Mucosa of rectum (tissue), 2 donors: ENCODE results near the gene MYH13.

Experiments
- H3K27ac ChIP-seq, 2 donors: one replicate each; pipeline ENCODE4 v1.7.0; 2013; ENCODE audit warnings: inconsistent platforms in 2 of 2, low read depth in 2 of 2, low read length in 2 of 2
- H3K27me3 ChIP-seq, 2 donors: one replicate each; pipeline ENCODE4 v1.7.0; 2013; ENCODE audit warnings: low read length in 2 of 2; ENCODE audit not compliant: control insufficient read depth in 2 of 2, insufficient read depth in 2 of 2
- H3K36me3 ChIP-seq, 2 donors: one replicate each; pipeline ENCODE4 v1.7.0; 2013; ENCODE audit warnings: low read length in 2 of 2; ENCODE audit not compliant: control insufficient read depth in 2 of 2, insufficient read depth in 2 of 2
- H3K4me1 ChIP-seq, 2 donors: one replicate each; pipeline ENCODE4 v1.7.0; 2013; ENCODE audit warnings: low read length in 2 of 2, mild to moderate bottlenecking in 1 of 2; ENCODE audit not compliant: control insufficient read depth in 2 of 2, insufficient read depth in 2 of 2
- H3K4me3 ChIP-seq, 2 donors: one replicate each; pipeline ENCODE4 v1.7.0; 2013; ENCODE audit warnings: low read length in 2 of 2
- H3K9ac ChIP-seq, 2 donors: one replicate each; pipeline ENCODE4 v1.7.0; 2013; ENCODE audit warnings: low read length in 2 of 2, low read depth in 1 of 2, mild to moderate bottlenecking in 1 of 2
- H3K9me3 ChIP-seq, 2 donors: one replicate each; pipeline ENCODE4 v1.7.0; 2013; ENCODE audit warnings: low read length in 2 of 2; ENCODE audit not compliant: control insufficient read depth in 2 of 2
- donor health status: healthy.
- donor health status: Normal muscosa, but diverticular disease.

MYH13 gene

GRCh38 chr17:10290041-10290440 lies 82.8 kb downstream of the MYH13 start:
- Histone ChIP-seq H3K9ac (no peak overlapping the region), H3K27ac (no peak overlapping the region), H3K36me3 (no peaks in the 10 kb centered on the region), H3K4me1 (no peaks in the 10 kb centered on the region), H3K27me3 (peaks cover 0 to 2% of the 10 kb centered on the region in 2 donors), H3K4me3 (no peak overlapping the region), H3K9me3 (no peaks in the 10 kb centered on the region)

GRCh38 chr17:10286324-10286723 lies 86.5 kb downstream of the MYH13 start:
- Histone ChIP-seq H3K9me3 (no peaks in the 10 kb centered on the region), H3K4me1 (no peaks in the 10 kb centered on the region), H3K27ac (no peak overlapping the region), H3K36me3 (no peaks in the 10 kb centered on the region), H3K27me3 (peaks cover 0 to 2% of the 10 kb centered on the region in 2 donors), H3K9ac (no peak overlapping the region), H3K4me3 (no peak overlapping the region)

- Histone ChIP-seq H3K36me3 (no peaks in the 10 kb centered on the region), H3K9ac (no peak overlapping the region), H3K27me3 (peaks cover 0 to 2% of the 10 kb centered on the region in 2 donors), H3K4me3 (no peak overlapping the region), H3K27ac (no peak overlapping the region), H3K9me3 (no peaks in the 10 kb centered on the region), H3K4me1 (no peaks in the 10 kb centered on the region)
These were observed 86.9 kb downstream of the MYH13 start for GRCh38 chr17:10285896-10286295.

GRCh38 chr17:10280068-10280467 lies 92.7 kb downstream of the MYH13 start:
- Histone ChIP-seq H3K9me3 (no peaks in the 10 kb centered on the region), H3K27me3 (no peaks in the 10 kb centered on the region), H3K9ac (no peak overlapping the region), H3K4me3 (no peak overlapping the region), H3K4me1 (no peaks in the 10 kb centered on the region), H3K27ac (no peak overlapping the region), H3K36me3 (no peaks in the 10 kb centered on the region)

GRCh38 chr17:10278218-10278617 lies 94.6 kb downstream of the MYH13 start:
- Histone ChIP-seq H3K4me1 (no peaks in the 10 kb centered on the region), H3K27me3 (no peaks in the 10 kb centered on the region), H3K9ac (no peak overlapping the region), H3K4me3 (peak overlapping the region in 1 of 2 donors; percentile 29), H3K27ac (no peak overlapping the region), H3K36me3 (no peaks in the 10 kb centered on the region), H3K9me3 (no peaks in the 10 kb centered on the region)

GRCh38 chr17:10276436-10276835 lies 96.4 kb downstream of the MYH13 start:
- no peak overlapping the region for H3K9ac ChIP-seq

GRCh38 chr17:10275418-10275817 lies 97.4 kb downstream of the MYH13 start:
- H3K27me3 ChIP-seq = no peaks in the 10 kb centered on the region
- no peaks in the 10 kb centered on the region for H3K36me3 ChIP-seq
- no peaks in the 10 kb centered on the region for H3K4me1 ChIP-seq
- H3K9me3 ChIP-seq = no peaks in the 10 kb centered on the region
- no peak overlapping the region for H3K4me3 ChIP-seq
- H3K27ac ChIP-seq = no peak overlapping the region
- H3K9ac ChIP-seq = no peak overlapping the region

More at GRCh38 chr17:10276436-10276835, 96.4 kb downstream of the MYH13 start:
- Histone ChIP-seq H3K4me3 (no peak overlapping the region), H3K36me3 (no peaks in the 10 kb centered on the region), H3K27me3 (no peaks in the 10 kb centered on the region), H3K9me3 (no peaks in the 10 kb centered on the region), H3K4me1 (no peaks in the 10 kb centered on the region), H3K27ac (no peak overlapping the region)

- Histone ChIP-seq H3K4me3 (no peak overlapping the region), H3K4me1 (no peaks in the 10 kb centered on the region), H3K9ac (no peak overlapping the region), H3K36me3 (no peaks in the 10 kb centered on the region), H3K27me3 (no peaks in the 10 kb centered on the region), H3K27ac (no peak overlapping the region), H3K9me3 (no peaks in the 10 kb centered on the region)
These were observed 101.7 kb downstream of the MYH13 start for GRCh38 chr17:10271106-10271562.

- Histone ChIP-seq H3K4me3 (no peak overlapping the region), H3K36me3 (no peaks in the 10 kb centered on the region), H3K4me1 (no peaks in the 10 kb centered on the region), H3K27ac (no peak overlapping the region), H3K9me3 (no peaks in the 10 kb centered on the region), H3K27me3 (no peaks in the 10 kb centered on the region), H3K9ac (no peak overlapping the region)
These were observed 102.5 kb downstream of the MYH13 start for GRCh38 chr17:10270258-10270657.

GRCh38 chr17:10268005-10268404 lies 104.8 kb downstream of the MYH13 start:
- Histone ChIP-seq H3K36me3 (no peaks in the 10 kb centered on the region), H3K4me3 (no peak overlapping the region), H3K4me1 (no peaks in the 10 kb centered on the region), H3K9ac (no peak overlapping the region), H3K27ac (no peak overlapping the region), H3K9me3 (no peaks in the 10 kb centered on the region), H3K27me3 (no peaks in the 10 kb centered on the region)
